ENCODE results near the gene PBX2. TPM values are rescaled to one million over a fixed set of nuclear protein-coding genes. Genes with fewer than 3 reads are reported as not detected.
A peak's percentile ranks its signal among the peaks of the same experiment; 100 is the strongest.

PBX2 gene
- total and polyA plus RNA-seq, 4 donors: 1.5 to 52.5 (median 18.7) TPM

DNA sequence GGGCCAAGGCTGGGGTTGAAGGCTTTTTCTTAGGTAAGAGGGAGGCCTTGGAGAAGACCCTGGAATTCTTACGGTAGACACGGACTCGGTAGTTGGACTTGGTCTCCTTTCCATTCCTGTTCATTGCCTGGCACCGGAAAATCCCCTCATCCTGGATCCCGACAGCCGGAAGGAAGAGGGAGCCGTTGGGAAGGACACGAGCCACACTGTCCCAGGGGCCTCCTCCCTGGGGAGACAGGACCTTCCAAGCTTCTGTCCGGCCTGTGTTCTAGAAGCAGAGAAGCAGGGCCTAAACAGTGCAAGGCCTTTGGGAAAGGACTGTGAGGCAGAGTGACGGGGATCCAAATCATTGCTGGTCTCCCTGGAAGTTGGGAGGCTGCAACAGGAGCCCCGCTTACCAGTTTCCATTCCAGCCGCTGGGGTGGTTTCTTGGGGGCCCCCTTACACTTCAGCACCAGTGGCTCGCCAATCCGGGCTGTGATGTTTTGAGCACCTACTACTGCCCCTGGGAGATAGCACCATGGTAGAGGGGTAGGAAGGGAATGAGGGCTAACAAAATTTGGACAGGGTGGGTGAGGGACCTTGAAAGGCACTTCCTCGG lies 6.4 kb downstream of the PBX2 start:
- H3K27ac ChIP-seq (ENCODE audit: low read depth in 1 of 2, low read length in 2 of 2): peak overlapping the region in 1 of 2 donors; percentile 25
- no peak for DNase-seq (ENCODE audit: low spot score)
- TF ChIP-seq, protein P1, sequence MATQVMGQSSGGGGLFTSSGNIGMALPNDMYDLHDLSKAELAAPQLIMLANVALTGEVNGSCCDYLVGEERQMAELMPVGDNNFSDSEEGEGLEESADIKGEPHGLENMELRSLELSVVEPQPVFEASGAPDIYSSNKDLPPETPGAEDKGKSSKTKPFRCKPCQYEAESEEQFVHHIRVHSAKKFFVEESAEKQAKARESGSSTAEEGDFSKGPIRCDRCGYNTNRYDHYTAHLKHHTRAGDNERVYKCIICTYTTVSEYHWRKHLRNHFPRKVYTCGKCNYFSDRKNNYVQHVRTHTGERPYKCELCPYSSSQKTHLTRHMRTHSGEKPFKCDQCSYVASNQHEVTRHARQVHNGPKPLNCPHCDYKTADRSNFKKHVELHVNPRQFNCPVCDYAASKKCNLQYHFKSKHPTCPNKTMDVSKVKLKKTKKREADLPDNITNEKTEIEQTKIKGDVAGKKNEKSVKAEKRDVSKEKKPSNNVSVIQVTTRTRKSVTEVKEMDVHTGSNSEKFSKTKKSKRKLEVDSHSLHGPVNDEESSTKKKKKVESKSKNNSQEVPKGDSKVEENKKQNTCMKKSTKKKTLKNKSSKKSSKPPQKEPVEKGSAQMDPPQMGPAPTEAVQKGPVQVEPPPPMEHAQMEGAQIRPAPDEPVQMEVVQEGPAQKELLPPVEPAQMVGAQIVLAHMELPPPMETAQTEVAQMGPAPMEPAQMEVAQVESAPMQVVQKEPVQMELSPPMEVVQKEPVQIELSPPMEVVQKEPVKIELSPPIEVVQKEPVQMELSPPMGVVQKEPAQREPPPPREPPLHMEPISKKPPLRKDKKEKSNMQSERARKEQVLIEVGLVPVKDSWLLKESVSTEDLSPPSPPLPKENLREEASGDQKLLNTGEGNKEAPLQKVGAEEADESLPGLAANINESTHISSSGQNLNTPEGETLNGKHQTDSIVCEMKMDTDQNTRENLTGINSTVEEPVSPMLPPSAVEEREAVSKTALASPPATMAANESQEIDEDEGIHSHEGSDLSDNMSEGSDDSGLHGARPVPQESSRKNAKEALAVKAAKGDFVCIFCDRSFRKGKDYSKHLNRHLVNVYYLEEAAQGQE (IDR thresholded peaks at IDR 0.05): no peak
- TF ChIP-seq YY1 (IDR thresholded peaks at IDR 0.05): no peak
- no peak for TF ChIP-seq HNF4A (conservative IDR thresholded peaks at IDR 0.05)
- no peak for TF ChIP-seq FOXA2 (IDR thresholded peaks at IDR 0.05)
- no peak for TF ChIP-seq FOXA1 (IDR thresholded peaks at IDR 0.05)
- no peak for TF ChIP-seq GABPA (IDR thresholded peaks at IDR 0.05 in 1 of 2, conservative IDR thresholded peaks at IDR 0.05 in 1 of 2)
- no peak for TF ChIP-seq EGR1 (IDR thresholded peaks at IDR 0.05; ENCODE audit: low read depth in 2 of 2)
- TF ChIP-seq TAF1 (conservative IDR thresholded peaks at IDR 0.05): no peak
- no peak for TF ChIP-seq JUND (IDR thresholded peaks at IDR 0.05)
- TF ChIP-seq HNF4G (IDR thresholded peaks at IDR 0.05): no peak
- TF ChIP-seq RAD21 (IDR thresholded peaks at IDR 0.05): no peak
- no peak for TF ChIP-seq SP1 (IDR thresholded peaks at IDR 0.05)
- H3K9ac ChIP-seq (ENCODE audit: low read depth in 1 of 2, low read length in 2 of 2): no peak overlapping the region
- H3K9me3 ChIP-seq (ENCODE audit: control insufficient read depth in 4 of 4, low read length in 3 of 4): no peaks in the 10 kb centered on the region
- H3K4me1 ChIP-seq (ENCODE audit: control insufficient read depth in 4 of 4, insufficient read depth in 4 of 4, low read length in 3 of 4): peaks cover 0 to 23% (median 15%) of the 10 kb centered on the region in 4 donors
- H3K27me3 ChIP-seq (ENCODE audit: control insufficient read depth in 4 of 4, insufficient read depth in 4 of 4, low read length in 3 of 4): no peaks in the 10 kb centered on the region
- no peak overlapping the region for H3K4me3 ChIP-seq (ENCODE audit: low read depth in 1 of 3, low read length in 3 of 3)
- peaks cover 0 to 35% (median 19%) of the 10 kb centered on the region in 4 donors for H3K36me3 ChIP-seq (ENCODE audit: control insufficient read depth in 4 of 4, insufficient read depth in 3 of 4, low read depth in 1 of 4, low read length in 3 of 4)
- WGBS: 88% methylated on average over 15 of the region's 15 CpGs

DNA sequence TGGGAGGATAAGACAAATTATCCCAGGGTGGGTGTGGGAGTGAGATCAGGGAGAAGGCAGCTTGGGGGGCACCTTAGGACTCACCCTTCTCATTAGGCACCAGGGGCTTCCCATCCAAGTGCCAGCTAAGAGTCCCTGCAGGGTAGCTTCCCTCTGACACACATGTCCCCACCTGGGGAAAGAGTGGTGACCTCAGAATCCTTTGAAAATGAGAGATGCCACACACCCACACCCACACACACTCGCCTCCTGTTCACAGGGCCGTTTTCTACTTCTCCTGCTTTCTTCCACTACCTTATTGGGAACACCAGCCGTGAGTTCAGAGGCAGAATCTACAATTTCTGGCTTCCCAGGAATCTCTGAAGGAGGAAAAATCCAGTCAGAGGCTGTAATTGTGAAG lies 7.0 kb downstream of the PBX2 start:
- no peak for DNase-seq (ENCODE audit: low spot score)
- Histone ChIP-seq H3K27ac (ENCODE audit: low read depth in 1 of 2, low read length in 2 of 2) (peak overlapping the region in 1 of 2 donors; percentile 25), H3K9ac (ENCODE audit: low read depth in 1 of 2, low read length in 2 of 2) (no peak overlapping the region), H3K9me3 (ENCODE audit: control insufficient read depth in 4 of 4, low read length in 3 of 4) (no peaks in the 10 kb centered on the region), H3K4me1 (ENCODE audit: control insufficient read depth in 4 of 4, insufficient read depth in 4 of 4, low read length in 3 of 4) (peaks cover 0 to 18% (median 15%) of the 10 kb centered on the region in 4 donors), H3K36me3 (ENCODE audit: control insufficient read depth in 4 of 4, insufficient read depth in 3 of 4, low read depth in 1 of 4, low read length in 3 of 4) (peaks cover 0 to 35% (median 19%) of the 10 kb centered on the region in 4 donors), H3K4me3 (ENCODE audit: low read depth in 1 of 3, low read length in 3 of 3) (no peak overlapping the region), H3K27me3 (ENCODE audit: control insufficient read depth in 4 of 4, insufficient read depth in 4 of 4, low read length in 3 of 4) (no peaks in the 10 kb centered on the region)
- WGBS: 88% methylated on average over 3 of the region's 3 CpGs
- TF ChIP-seq, protein P2, sequence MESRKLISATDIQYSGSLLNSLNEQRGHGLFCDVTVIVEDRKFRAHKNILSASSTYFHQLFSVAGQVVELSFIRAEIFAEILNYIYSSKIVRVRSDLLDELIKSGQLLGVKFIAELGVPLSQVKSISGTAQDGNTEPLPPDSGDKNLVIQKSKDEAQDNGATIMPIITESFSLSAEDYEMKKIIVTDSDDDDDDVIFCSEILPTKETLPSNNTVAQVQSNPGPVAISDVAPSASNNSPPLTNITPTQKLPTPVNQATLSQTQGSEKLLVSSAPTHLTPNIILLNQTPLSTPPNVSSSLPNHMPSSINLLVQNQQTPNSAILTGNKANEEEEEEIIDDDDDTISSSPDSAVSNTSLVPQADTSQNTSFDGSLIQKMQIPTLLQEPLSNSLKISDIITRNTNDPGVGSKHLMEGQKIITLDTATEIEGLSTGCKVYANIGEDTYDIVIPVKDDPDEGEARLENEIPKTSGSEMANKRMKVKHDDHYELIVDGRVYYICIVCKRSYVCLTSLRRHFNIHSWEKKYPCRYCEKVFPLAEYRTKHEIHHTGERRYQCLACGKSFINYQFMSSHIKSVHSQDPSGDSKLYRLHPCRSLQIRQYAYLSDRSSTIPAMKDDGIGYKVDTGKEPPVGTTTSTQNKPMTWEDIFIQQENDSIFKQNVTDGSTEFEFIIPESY (IDR thresholded peaks at IDR 0.05): no peak
- no peak for TF ChIP-seq RAD21 (IDR thresholded peaks at IDR 0.05)
- no peak for TF ChIP-seq EGR1 (IDR thresholded peaks at IDR 0.05; ENCODE audit: low read depth in 2 of 2)
- no peak for TF ChIP-seq YY1 (IDR thresholded peaks at IDR 0.05)
- TF ChIP-seq, protein P3, sequence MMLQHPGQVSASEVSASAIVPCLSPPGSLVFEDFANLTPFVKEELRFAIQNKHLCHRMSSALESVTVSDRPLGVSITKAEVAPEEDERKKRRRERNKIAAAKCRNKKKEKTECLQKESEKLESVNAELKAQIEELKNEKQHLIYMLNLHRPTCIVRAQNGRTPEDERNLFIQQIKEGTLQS (IDR thresholded peaks at IDR 0.05): no peak
- TF ChIP-seq FOXA2 (IDR thresholded peaks at IDR 0.05): no peak
- TF ChIP-seq JUND (IDR thresholded peaks at IDR 0.05): no peak
- TF ChIP-seq TAF1 (conservative IDR thresholded peaks at IDR 0.05): no peak
- no peak for TF ChIP-seq FOXA1 (IDR thresholded peaks at IDR 0.05)
- TF ChIP-seq HNF4A (conservative IDR thresholded peaks at IDR 0.05): no peak
- TF ChIP-seq NR2F2 (IDR thresholded peaks at IDR 0.05): no peak
- TF ChIP-seq GABPA (IDR thresholded peaks at IDR 0.05 in 1 of 2, conservative IDR thresholded peaks at IDR 0.05 in 1 of 2): no peak
- TF ChIP-seq HNF4G (IDR thresholded peaks at IDR 0.05): no peak
- TF ChIP-seq, protein P1 (IDR thresholded peaks at IDR 0.05): no peak
- TF ChIP-seq, protein P4, sequence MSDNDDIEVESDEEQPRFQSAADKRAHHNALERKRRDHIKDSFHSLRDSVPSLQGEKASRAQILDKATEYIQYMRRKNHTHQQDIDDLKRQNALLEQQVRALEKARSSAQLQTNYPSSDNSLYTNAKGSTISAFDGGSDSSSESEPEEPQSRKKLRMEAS (IDR thresholded peaks at IDR 0.05): no peak
- TF ChIP-seq, protein P5, sequence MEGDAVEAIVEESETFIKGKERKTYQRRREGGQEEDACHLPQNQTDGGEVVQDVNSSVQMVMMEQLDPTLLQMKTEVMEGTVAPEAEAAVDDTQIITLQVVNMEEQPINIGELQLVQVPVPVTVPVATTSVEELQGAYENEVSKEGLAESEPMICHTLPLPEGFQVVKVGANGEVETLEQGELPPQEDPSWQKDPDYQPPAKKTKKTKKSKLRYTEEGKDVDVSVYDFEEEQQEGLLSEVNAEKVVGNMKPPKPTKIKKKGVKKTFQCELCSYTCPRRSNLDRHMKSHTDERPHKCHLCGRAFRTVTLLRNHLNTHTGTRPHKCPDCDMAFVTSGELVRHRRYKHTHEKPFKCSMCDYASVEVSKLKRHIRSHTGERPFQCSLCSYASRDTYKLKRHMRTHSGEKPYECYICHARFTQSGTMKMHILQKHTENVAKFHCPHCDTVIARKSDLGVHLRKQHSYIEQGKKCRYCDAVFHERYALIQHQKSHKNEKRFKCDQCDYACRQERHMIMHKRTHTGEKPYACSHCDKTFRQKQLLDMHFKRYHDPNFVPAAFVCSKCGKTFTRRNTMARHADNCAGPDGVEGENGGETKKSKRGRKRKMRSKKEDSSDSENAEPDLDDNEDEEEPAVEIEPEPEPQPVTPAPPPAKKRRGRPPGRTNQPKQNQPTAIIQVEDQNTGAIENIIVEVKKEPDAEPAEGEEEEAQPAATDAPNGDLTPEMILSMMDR (IDR thresholded peaks at IDR 0.05; ENCODE audit: low read depth, low read length, missing input control): no peak
- TF ChIP-seq RXRA (IDR thresholded peaks at IDR 0.05): no peak
